ENCODE results near the gene FRMD4B.

The FRMD4B gene

DNA sequence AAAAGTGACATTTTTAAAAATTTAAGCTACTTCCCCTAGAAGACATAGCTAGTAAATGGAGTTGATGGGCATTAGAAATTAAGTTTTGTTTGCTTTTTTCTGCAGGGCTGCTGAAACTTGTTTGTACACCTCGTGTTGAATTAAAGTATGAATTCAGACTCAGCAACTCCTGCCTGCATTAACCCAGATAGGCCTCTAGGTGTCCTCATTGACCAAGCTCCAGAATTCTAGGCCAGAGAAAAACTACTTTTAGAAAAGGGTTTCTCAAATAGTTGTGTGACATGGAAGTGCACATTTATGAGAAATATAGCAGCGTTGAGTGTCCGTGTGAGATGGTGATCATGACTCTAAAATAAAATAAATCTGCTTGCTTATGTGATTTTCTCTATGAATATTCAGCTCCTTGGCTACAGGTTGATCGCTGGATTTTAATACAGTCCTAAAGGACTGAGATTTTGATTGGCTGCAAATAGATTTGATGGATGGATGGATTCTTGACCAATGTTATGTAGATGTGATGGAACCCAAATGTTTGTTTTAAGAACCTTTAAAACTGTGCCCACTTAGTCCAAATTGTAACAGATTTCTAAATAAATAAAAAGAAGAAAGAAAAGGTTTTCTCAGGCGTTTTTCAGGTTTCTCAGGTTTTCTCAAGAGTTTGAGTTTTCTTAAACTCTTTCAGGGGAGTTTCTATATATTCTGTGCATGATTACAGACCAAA, 224.1 kb downstream of the FRMD4B start:
- Mint-ChIP-seq H3K4me3 (no peak overlapping the region), H3K27me3 (no peaks in the 10 kb centered on the region), H3K27ac (no peak overlapping the region), H3K36me3 (no peaks in the 10 kb centered on the region), H3K9me3 (no peaks in the 10 kb centered on the region), H3K4me1 (peaks cover 4% of the 10 kb centered on the region)

- Mint-ChIP-seq H3K4me1 (peaks cover 4% of the 10 kb centered on the region), H3K27ac (no peak overlapping the region), H3K27me3 (no peaks in the 10 kb centered on the region), H3K36me3 (no peaks in the 10 kb centered on the region), H3K4me3 (no peak overlapping the region), H3K9me3 (no peaks in the 10 kb centered on the region)
These were observed 225.4 kb downstream of the FRMD4B start for GRCh38 chr3:69160525-69160924.

DNA sequence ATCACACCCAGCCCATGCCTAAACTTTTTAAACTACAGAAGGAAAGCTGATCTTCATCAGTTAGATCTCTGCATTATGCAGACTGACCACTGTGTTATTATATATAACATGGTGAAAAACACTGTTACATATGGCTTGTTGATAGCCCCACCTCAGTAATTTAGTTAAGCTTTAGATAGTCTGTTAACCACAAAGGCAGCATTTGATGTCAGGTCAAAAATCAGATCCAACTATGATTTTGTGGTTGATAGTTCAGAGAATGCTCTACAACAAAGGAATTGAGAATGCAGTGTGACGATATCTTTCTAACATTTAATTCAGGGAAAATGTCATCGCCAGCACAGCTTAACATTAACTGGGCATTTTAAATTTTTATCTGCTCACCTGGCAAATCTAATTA, 225.8 kb downstream of the FRMD4B start:
- Mint-ChIP-seq H3K4me1 (peaks cover 4% of the 10 kb centered on the region), H3K27ac (no peak overlapping the region), H3K36me3 (no peaks in the 10 kb centered on the region), H3K27me3 (no peaks in the 10 kb centered on the region), H3K4me3 (no peak overlapping the region), H3K9me3 (no peaks in the 10 kb centered on the region)

GRCh38 chr3:69149586-69149985, 236.3 kb downstream of the FRMD4B start:
- H3K4me1 Mint-ChIP-seq, result no peaks in the 10 kb centered on the region
- H3K36me3 Mint-ChIP-seq, result no peaks in the 10 kb centered on the region
- H3K27me3 Mint-ChIP-seq, result no peaks in the 10 kb centered on the region
- H3K9me3 Mint-ChIP-seq, result no peaks in the 10 kb centered on the region
- no peak overlapping the region for H3K4me3 Mint-ChIP-seq
- no peak overlapping the region for H3K27ac Mint-ChIP-seq

DNA sequence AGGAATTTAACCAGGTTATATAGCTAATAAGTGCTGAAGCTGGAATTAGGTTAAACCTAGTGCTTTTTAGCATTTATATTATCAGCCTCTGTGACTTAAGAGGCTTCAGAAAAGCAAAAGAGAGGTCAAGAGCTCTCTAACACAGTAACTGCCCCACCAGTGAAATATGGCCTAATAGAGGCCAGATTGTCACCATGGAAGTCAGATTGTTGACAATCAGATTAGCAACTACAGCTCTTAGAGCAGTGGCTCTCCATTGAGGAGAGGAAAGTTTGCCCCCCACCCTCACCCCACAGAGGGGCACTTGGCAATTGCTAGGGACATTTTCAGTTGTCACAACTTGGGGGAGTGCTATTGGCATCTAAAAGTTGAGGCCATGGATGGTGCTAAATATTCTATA, 240.2 kb downstream of the FRMD4B start:
- H3K4me3 Mint-ChIP-seq, result no peak overlapping the region
- peaks cover 1% of the 10 kb centered on the region for H3K27me3 Mint-ChIP-seq
- no peak overlapping the region for H3K27ac Mint-ChIP-seq
- no peaks in the 10 kb centered on the region for H3K4me1 Mint-ChIP-seq
- no peaks in the 10 kb centered on the region for H3K36me3 Mint-ChIP-seq
- H3K9me3 Mint-ChIP-seq, result no peaks in the 10 kb centered on the region

GRCh38 chr3:69144631-69145245, 241.2 kb downstream of the FRMD4B start:
- H3K27me3 Mint-ChIP-seq, result peaks cover 1% of the 10 kb centered on the region
- no peaks in the 10 kb centered on the region for H3K36me3 Mint-ChIP-seq
- no peaks in the 10 kb centered on the region for H3K9me3 Mint-ChIP-seq
- no peak overlapping the region for H3K4me3 Mint-ChIP-seq
- H3K27ac Mint-ChIP-seq, result no peak overlapping the region
- H3K4me1 Mint-ChIP-seq, result no peaks in the 10 kb centered on the region

DNA sequence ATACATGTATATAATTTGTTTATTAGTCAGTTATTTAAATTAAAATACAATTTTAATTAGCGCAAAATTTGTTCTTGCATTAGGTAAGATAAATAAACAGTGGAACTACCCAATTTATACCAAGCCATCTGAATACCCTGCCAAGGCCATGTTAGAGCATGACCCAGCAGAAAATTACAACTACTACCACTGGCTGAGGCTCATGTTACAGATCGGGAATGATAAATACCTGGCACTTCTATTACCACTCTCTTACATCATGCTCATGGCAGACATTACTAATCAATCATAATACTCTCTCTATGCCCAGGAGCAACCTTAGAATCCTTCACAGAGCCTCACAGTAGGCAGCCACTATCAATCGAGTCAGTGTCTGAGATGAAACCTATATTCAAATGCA, 242.3 kb downstream of the FRMD4B start:
- Mint-ChIP-seq H3K4me3 (no peak overlapping the region), H3K27me3 (peaks cover 5% of the 10 kb centered on the region), H3K9me3 (no peaks in the 10 kb centered on the region), H3K27ac (no peak overlapping the region), H3K4me1 (no peaks in the 10 kb centered on the region), H3K36me3 (no peaks in the 10 kb centered on the region)

DNA sequence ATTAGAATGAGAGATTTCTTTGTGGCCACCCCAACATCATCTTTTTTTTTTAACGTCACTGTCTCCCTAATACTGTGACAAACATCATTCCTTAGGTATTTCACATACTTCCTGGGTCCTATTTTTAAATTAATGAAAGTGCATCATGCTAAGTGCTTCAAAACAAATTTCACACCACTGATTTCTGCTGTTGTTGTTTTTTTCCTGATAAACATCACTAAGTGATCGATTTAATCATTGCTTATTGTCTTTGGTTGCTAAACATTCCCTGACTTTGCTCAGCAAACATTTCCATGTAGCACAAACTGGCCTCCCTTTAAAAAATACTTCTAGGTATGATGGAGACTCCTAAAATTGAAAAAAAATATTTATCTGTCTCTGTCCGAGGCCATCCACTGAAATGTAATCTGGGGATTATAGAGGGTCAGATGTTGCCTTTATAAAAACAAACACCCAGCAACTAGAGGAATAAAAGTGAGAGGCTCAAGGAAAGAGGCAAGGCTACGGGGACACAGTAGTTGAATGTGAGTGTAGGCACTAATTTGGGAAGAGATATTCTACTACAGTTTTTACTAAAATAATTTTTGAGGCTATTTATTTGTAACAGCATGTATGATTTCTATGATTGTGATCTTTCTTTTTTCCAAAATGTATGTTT, 243.0 kb downstream of the FRMD4B start:
- Mint-ChIP-seq H3K27ac (no peak overlapping the region), H3K4me3 (no peak overlapping the region), H3K27me3 (peaks cover 5% of the 10 kb centered on the region), H3K4me1 (no peaks in the 10 kb centered on the region), H3K9me3 (no peaks in the 10 kb centered on the region), H3K36me3 (no peaks in the 10 kb centered on the region)

- H3K9me3 Mint-ChIP-seq, result no peaks in the 10 kb centered on the region
- no peak overlapping the region for H3K27ac Mint-ChIP-seq
- peaks cover 5% of the 10 kb centered on the region for H3K27me3 Mint-ChIP-seq
- H3K4me1 Mint-ChIP-seq, result no peaks in the 10 kb centered on the region
- H3K36me3 Mint-ChIP-seq, result no peaks in the 10 kb centered on the region
- no peak overlapping the region for H3K4me3 Mint-ChIP-seq
These were observed 243.8 kb downstream of the FRMD4B start for GRCh38 chr3:69142090-69142489.

GRCh38 chr3:69141313-69141712, 244.6 kb downstream of the FRMD4B start:
- peaks cover 5% of the 10 kb centered on the region for H3K27me3 Mint-ChIP-seq
- no peak overlapping the region for H3K4me3 Mint-ChIP-seq
- H3K36me3 Mint-ChIP-seq, result no peaks in the 10 kb centered on the region

DNA sequence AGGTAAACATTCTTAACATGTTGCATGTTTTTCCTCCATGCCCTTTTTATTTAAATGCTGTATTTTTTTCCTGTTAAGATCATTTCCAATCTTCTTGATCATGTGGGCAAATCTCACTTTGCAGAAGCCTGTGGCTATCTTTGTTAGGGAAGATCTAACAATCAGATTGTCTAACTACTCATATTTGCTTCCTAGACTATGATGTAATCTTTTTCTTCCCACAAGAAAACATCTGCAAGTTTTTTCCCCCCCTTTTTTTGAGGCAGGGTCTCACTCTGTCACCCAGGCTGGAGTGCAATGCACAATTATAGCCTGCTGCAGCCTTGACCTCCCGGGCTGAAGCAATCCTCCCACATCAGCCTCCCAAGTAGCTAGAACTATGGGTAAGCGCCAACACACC, 248.5 kb downstream of the FRMD4B start:
- Mint-ChIP-seq H3K9me3 (no peaks in the 10 kb centered on the region), H3K4me3 (no peak overlapping the region), H3K36me3 (no peaks in the 10 kb centered on the region), H3K27me3 (peaks cover 3% of the 10 kb centered on the region), H3K4me1 (no peaks in the 10 kb centered on the region), H3K27ac (no peak overlapping the region)

More at GRCh38 chr3:69141313-69141712, 244.6 kb downstream of the FRMD4B start:
- Mint-ChIP-seq H3K4me1 (no peaks in the 10 kb centered on the region), H3K27ac (no peak overlapping the region), H3K9me3 (no peaks in the 10 kb centered on the region)

DNA sequence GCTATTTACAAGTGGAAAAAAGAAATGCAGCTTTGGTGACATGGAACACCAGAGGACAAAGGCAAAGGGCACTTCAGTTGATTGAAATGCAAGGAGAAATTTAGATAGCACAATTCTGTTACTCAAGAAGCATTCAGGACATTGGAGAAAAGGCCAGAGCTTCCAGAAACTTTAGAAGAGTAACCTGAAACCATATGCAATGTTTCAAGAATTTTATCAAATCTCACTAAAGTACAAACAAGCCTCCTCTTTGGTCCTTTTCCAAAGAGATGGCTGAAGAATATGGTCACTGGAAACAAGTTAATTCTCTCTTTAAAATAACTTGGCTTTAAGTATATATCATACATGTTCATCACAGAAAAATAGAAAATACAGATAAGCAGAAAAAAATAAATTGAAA, 248.9 kb downstream of the FRMD4B start:
- no peak overlapping the region for H3K4me3 Mint-ChIP-seq
- no peaks in the 10 kb centered on the region for H3K36me3 Mint-ChIP-seq
- peaks cover 3% of the 10 kb centered on the region for H3K27me3 Mint-ChIP-seq
- no peak overlapping the region for H3K27ac Mint-ChIP-seq
- no peaks in the 10 kb centered on the region for H3K9me3 Mint-ChIP-seq
- no peaks in the 10 kb centered on the region for H3K4me1 Mint-ChIP-seq

GRCh38 chr3:69130689-69131088, 255.2 kb downstream of the FRMD4B start:
- Mint-ChIP-seq H3K27ac (no peak overlapping the region), H3K36me3 (no peaks in the 10 kb centered on the region), H3K4me1 (no peaks in the 10 kb centered on the region), H3K9me3 (no peaks in the 10 kb centered on the region), H3K4me3 (no peak overlapping the region), H3K27me3 (no peaks in the 10 kb centered on the region)

DNA sequence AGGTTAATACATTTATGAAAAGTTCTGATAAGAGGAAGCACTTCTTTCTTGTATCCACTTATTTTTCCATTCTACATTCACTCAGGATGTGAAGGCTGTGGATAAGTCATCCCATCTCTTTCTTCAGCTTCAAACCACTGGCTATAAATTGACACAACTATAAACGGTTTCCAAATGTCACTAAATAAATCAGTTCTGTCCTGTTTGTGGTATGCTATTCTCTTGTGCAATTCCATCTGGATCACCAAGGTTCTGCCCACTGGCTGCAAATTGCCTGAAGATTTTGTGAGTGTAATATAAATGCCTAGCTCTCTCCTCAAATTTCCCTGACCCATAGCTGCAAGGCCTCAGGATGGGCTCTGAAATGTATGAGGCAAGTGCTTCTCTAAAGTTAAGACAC, 256.4 kb downstream of the FRMD4B start:
- H3K9me3 Mint-ChIP-seq, result no peaks in the 10 kb centered on the region
- H3K27me3 Mint-ChIP-seq, result no peaks in the 10 kb centered on the region
- H3K4me1 Mint-ChIP-seq, result no peaks in the 10 kb centered on the region

DNA sequence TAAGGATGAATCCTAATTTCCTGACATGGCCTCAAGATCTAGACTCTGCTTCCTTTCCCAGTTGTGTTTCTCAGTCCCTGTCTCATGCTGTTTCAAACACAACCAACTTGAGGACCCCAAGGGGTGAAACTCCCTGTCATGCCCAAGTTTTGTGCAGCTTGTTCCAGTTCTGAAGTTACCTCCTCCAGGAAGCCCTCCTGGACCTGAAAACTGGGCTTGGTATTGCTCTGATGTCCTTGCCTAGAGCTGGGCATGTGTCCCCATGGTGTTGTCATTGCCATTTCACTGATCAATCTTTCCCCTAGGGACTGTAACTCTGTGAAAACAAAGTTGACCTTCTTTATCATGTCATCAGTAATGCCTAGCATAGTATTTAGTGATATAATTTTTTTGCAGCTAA, 257.4 kb downstream of the FRMD4B start:
- H3K4me1 Mint-ChIP-seq, result no peaks in the 10 kb centered on the region
- H3K4me3 Mint-ChIP-seq, result no peak overlapping the region
- no peaks in the 10 kb centered on the region for H3K36me3 Mint-ChIP-seq
- H3K27me3 Mint-ChIP-seq, result no peaks in the 10 kb centered on the region
- no peak overlapping the region for H3K27ac Mint-ChIP-seq
- no peaks in the 10 kb centered on the region for H3K9me3 Mint-ChIP-seq

More for the DNA sequence above, 256.4 kb downstream of the FRMD4B start:
- Mint-ChIP-seq H3K36me3 (no peaks in the 10 kb centered on the region), H3K27ac (no peak overlapping the region), H3K4me3 (no peak overlapping the region)

DNA sequence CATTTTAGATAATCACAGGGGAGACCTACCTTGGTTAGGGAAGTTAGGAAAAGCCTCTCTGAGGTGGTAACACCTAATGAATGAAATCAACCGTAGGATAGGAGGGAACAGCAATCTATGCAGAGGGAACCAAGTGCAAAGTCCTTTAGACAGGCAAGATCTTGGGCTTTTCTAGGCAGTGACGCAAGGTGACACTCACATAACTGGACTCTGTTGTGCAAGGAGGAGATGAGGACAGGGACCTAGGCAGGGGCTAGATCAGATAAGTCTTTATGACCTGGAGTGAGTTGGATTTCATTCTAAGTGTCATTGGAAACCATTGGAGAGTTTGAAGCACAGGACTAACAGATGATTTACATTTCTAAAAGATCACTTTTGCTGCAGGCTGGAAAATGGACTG, 258.9 kb downstream of the FRMD4B start:
- H3K27ac Mint-ChIP-seq, result no peak overlapping the region
- no peaks in the 10 kb centered on the region for H3K9me3 Mint-ChIP-seq
- no peak overlapping the region for H3K4me3 Mint-ChIP-seq
- no peaks in the 10 kb centered on the region for H3K27me3 Mint-ChIP-seq
- H3K4me1 Mint-ChIP-seq, result no peaks in the 10 kb centered on the region
- H3K36me3 Mint-ChIP-seq, result no peaks in the 10 kb centered on the region

Measured in activated naive CD4-positive, alpha-beta T cell treated with anti-CD3 and anti-CD28 coated beads, Interleukin-2, amount 50 U/mL, for 24 hours (primary cell).